Inflammatory macrophage treated with lipopolysaccharide for 1 hour (primary cell): ENCODE results near the gene MARCO.
"Not testable (repeated sequence)": the region's sequence is repeated elsewhere in the genome, so short reads cannot be mapped to it uniquely, and the experiment has no call there.

Experiments used
- DNase-seq, 2 donors: peaks; one replicate each; pipeline ENCODE4 v3.0.0-alpha.2; 2020 to 2022

MARCO gene

GRCh38 chr2:118974103-118974993, 32.4 kb downstream of the MARCO start:
- peak; percentile 97 to 98 for DNase-seq

- DNase-seq: no peak
Measured at GRCh38 chr2:118975133-118975532, 33.1 kb downstream of the MARCO start.

- DNase-seq: no peak
Measured at GRCh38 chr2:118978064-118978463, 36.1 kb downstream of the MARCO start.

GRCh38 chr2:118979152-118979861, 37.3 kb downstream of the MARCO start:
- DNase-seq: peak; percentile 52 to 61

GRCh38 chr2:118980022-118980421, 38.0 kb downstream of the MARCO start:
- no peak for DNase-seq

GRCh38 chr2:118980573-118980972, 38.6 kb downstream of the MARCO start:
- no peak for DNase-seq

GRCh38 chr2:118981632-118982031, 39.6 kb downstream of the MARCO start:
- DNase-seq: peak in 1 of 2 donors; percentile 28

GRCh38 chr2:118982039-118982438, 40.0 kb downstream of the MARCO start:
- DNase-seq: no peak

- no peak for DNase-seq
Measured at GRCh38 chr2:118983133-118983532, 41.1 kb downstream of the MARCO start.

GRCh38 chr2:118983915-118984314, 41.9 kb downstream of the MARCO start:
- DNase-seq: no peak

GRCh38 chr2:118986738-118987137, 44.7 kb downstream of the MARCO start:
- peak in 1 of 2 donors; percentile 26 for DNase-seq

GRCh38 chr2:118987886-118988285, 45.9 kb downstream of the MARCO start:
- no peak for DNase-seq

GRCh38 chr2:118988706-118989105, 46.7 kb downstream of the MARCO start:
- DNase-seq: no peak

- DNase-seq: no peak
Measured at GRCh38 chr2:118989481-118989880, 47.5 kb downstream of the MARCO start.

- DNase-seq: no peak
Measured at GRCh38 chr2:118990757-118991545, 49.0 kb downstream of the MARCO start.

GRCh38 chr2:118991554-118991953, 49.6 kb downstream of the MARCO start:
- DNase-seq: no peak

GRCh38 chr2:118992740-118993391, 50.9 kb downstream of the MARCO start:
- no peak for DNase-seq

GRCh38 chr2:118993392-118993752, 51.4 kb downstream of the MARCO start:
- DNase-seq: no peak

- DNase-seq: no peak
Measured at GRCh38 chr2:118994172-118994700, 52.2 kb downstream of the MARCO start.

- no peak for DNase-seq
Measured at GRCh38 chr2:118994778-118995177, 52.8 kb downstream of the MARCO start.

- DNase-seq: not testable (repeated sequence)
Measured at GRCh38 chr2:119003856-119004255, 61.9 kb downstream of the MARCO start.

- no peak for DNase-seq
Measured at GRCh38 chr2:119004602-119005001, 62.6 kb downstream of the MARCO start.
